DND-41 (cell line): ENCODE results near the gene SVIL.

Experiments used
- ATAC-seq: fragments of 200-7000 bp; cut with Tn5 transposase; 3 replicates; pipeline ENCODE4 v1.9.1; 2021; ENCODE audit warnings: low read depth; ENCODE audit not compliant: insufficient read depth
- DNase-seq: peaks from one replicate; pipeline ENCODE4 v3.0.0-alpha.2; 2020
- H2AFZ ChIP-seq: 2 replicates; pipeline ENCODE4 v1.6.0; 2012; ENCODE audit warnings: low read depth, low read length
- H3K27ac ChIP-seq: 2 replicates; pipeline ENCODE4 v1.5.1; 2012; ENCODE audit warnings: low read length, inconsistent platforms
- H3K27me3 ChIP-seq: fragments of 200-600 bp; sonication (generic); 2 replicates; pipeline ENCODE4 v1.6.0; 2012; ENCODE audit warnings: low read length, mild to moderate bottlenecking, inconsistent platforms; ENCODE audit not compliant: insufficient read depth, poor library complexity
- H3K36me3 ChIP-seq: 2 replicates; pipeline ENCODE4 v1.5.1; 2012; ENCODE audit warnings: low read length, inconsistent platforms; ENCODE audit not compliant: insufficient read depth
- H3K4me1 ChIP-seq: 2 replicates; pipeline ENCODE4 v1.5.1; 2012; ENCODE audit warnings: mild to moderate bottlenecking, low read length; ENCODE audit not compliant: insufficient read depth
- H3K4me2 ChIP-seq: 2 replicates; pipeline ENCODE4 v1.6.0; 2012; ENCODE audit warnings: mild to moderate bottlenecking, moderate library complexity, low read length, inconsistent platforms; ENCODE audit not compliant: insufficient read depth
- H3K4me3 ChIP-seq, 2 experiments: fragments of 200-600 bp in 1 of 2; shearing (Covaris generic) in 1 of 2; 2 replicates each; pipeline ENCODE4 v1.5.1; 2012 to 2016; ENCODE audit warnings: inconsistent platforms in 2 of 2, low read length in 2 of 2, mild to moderate bottlenecking in 2 of 2, low read depth in 1 of 2, moderate library complexity in 1 of 2
- H3K79me2 ChIP-seq: 2 replicates; pipeline ENCODE4 v1.6.0; 2012; ENCODE audit warnings: low read length, inconsistent platforms; ENCODE audit not compliant: insufficient read depth
- H3K9ac ChIP-seq: 2 replicates; pipeline ENCODE4 v1.6.0; 2012; ENCODE audit warnings: low read depth, mild to moderate bottlenecking, inconsistent platforms, low read length, moderate library complexity
- H3K9me3 ChIP-seq: 2 replicates; pipeline ENCODE4 v1.5.1; 2012; ENCODE audit warnings: low read length, moderate library complexity, mild to moderate bottlenecking, inconsistent platforms; ENCODE audit not compliant: insufficient read depth, severe bottlenecking
- H4K20me1 ChIP-seq: 2 replicates; pipeline ENCODE4 v1.6.0; 2012; ENCODE audit warnings: low read length; ENCODE audit not compliant: insufficient read depth
- CTCF ChIP-seq: IDR thresholded peaks from 2 replicates; pipeline ENCODE4 v1.5.1; 2012; ENCODE audit warnings: borderline replicate concordance, low read length, moderate library complexity, mild to moderate bottlenecking; ENCODE audit not compliant: poor library complexity, severe bottlenecking; ENCODE audit errors: extremely low read depth
- EZH2 ChIP-seq: IDR thresholded peaks from 3 replicates; pipeline ENCODE4 v1.6.1; 2012; ENCODE audit warnings: borderline replicate concordance, low read depth, mild to moderate bottlenecking, moderate library complexity, low read length, inconsistent platforms; ENCODE audit not compliant: severe bottlenecking

SVIL gene

GRCh38 chr10:29642990-29643389 lies 8.2 kb upstream of the SVIL start:
- no peaks in the 10 kb centered on the region for H3K27me3 ChIP-seq
- H3K9ac ChIP-seq: no peak overlapping the region
- peaks cover 18% of the 10 kb centered on the region for H4K20me1 ChIP-seq
- peaks cover 15% of the 10 kb centered on the region for H3K4me1 ChIP-seq
- no peaks in the 10 kb centered on the region; the same call in none of the 2 replicates for H3K79me2 ChIP-seq
- H2AFZ ChIP-seq: no peak overlapping the region
- H3K4me3 ChIP-seq: no peak overlapping the region
- TF ChIP-seq CTCF (no peak), EZH2 (no peak)
- H3K36me3 ChIP-seq: no peaks in the 10 kb centered on the region
- H3K27ac ChIP-seq: no peak overlapping the region
- H3K9me3 ChIP-seq: no peaks in the 10 kb centered on the region
- DNase-seq (no peak), ATAC-seq (no peak)
- no peak overlapping the region for H3K4me2 ChIP-seq

- peaks cover 8% of the 10 kb centered on the region; the same call in 1 of the 2 replicates for H4K20me1 ChIP-seq
- peaks cover 7% of the 10 kb centered on the region for H3K79me2 ChIP-seq
- H3K4me1 ChIP-seq: peaks cover 16% of the 10 kb centered on the region
- DNase-seq (no peak), ATAC-seq (no peak)
- no peak overlapping the region for H3K4me3 ChIP-seq
- no peaks in the 10 kb centered on the region for H3K36me3 ChIP-seq
- H3K9me3 ChIP-seq: no peaks in the 10 kb centered on the region
- no peak overlapping the region for H3K9ac ChIP-seq
- no peaks in the 10 kb centered on the region for H3K27me3 ChIP-seq
- no peak overlapping the region for H2AFZ ChIP-seq
- TF ChIP-seq EZH2 (no peak), CTCF (no peak)
- H3K27ac ChIP-seq: no peak overlapping the region
- no peak overlapping the region for H3K4me2 ChIP-seq
These were observed 2.8 kb upstream of the SVIL start for GRCh38 chr10:29637537-29637936.

- ATAC-seq (peak; percentile 40; the same call in 1 of the 3 replicates), DNase-seq (no peak)
- Histone ChIP-seq H3K4me1 (peaks cover 16% of the 10 kb centered on the region), H3K4me2 (no peak overlapping the region), H3K27me3 (no peaks in the 10 kb centered on the region), H3K27ac (no peak overlapping the region), H3K4me3 (no peak overlapping the region), H3K36me3 (no peaks in the 10 kb centered on the region), H3K9ac (no peak overlapping the region), H3K79me2 (peaks cover 7% of the 10 kb centered on the region), H4K20me1 (peaks cover 8% of the 10 kb centered on the region; the same call in 1 of the 2 replicates), H3K9me3 (no peaks in the 10 kb centered on the region), H2AFZ (no peak overlapping the region)
- TF ChIP-seq CTCF (no peak), EZH2 (no peak)
These were observed 1.4 kb upstream of the SVIL start for GRCh38 chr10:29636178-29636577.

- ATAC-seq (peak; percentile 94), DNase-seq (peak; percentile 48)
- TF ChIP-seq EZH2 (no peak), CTCF (no peak)
- Histone ChIP-seq H3K4me1 (peaks cover 16% of the 10 kb centered on the region), H3K4me2 (no peak overlapping the region), H3K36me3 (no peaks in the 10 kb centered on the region), H3K79me2 (peaks cover 7% of the 10 kb centered on the region), H2AFZ (no peak overlapping the region), H3K9ac (no peak overlapping the region), H3K27me3 (no peaks in the 10 kb centered on the region), H4K20me1 (peaks cover 8% of the 10 kb centered on the region; the same call in 1 of the 2 replicates), H3K4me3 (no peak overlapping the region), H3K9me3 (no peaks in the 10 kb centered on the region), H3K27ac (no peak overlapping the region)
These were observed 957 bp upstream of the SVIL start for GRCh38 chr10:29635711-29636144.
